H1 (cell line): ENCODE results near the gene WDR19. TPM values are rescaled to one million over a fixed set of nuclear protein-coding genes. Genes with fewer than 3 reads are reported as not detected.
"Not testable (repeated sequence)": the region's sequence is repeated elsewhere in the genome, so short reads cannot be mapped to it uniquely, and the experiment has no call there.

Experiments
- CTCF ChIA-PET: fragments of 300-600 bp; sonication (Branson Sonifier 250); formaldehyde crosslinking; loops from one replicate; lab custom pipeline; 2021; ENCODE audit not compliant: partially characterized antibody; lab: Charles Lee
- POLR2A ChIA-PET: fragments of 300-600 bp; sonication (Branson Sonifier 250); formaldehyde crosslinking; loops from one replicate; lab custom pipeline; 2021; ENCODE audit warnings: inconsistent platforms; ENCODE audit not compliant: partially characterized antibody; lab: Charles Lee
- DNase-seq, 2 experiments: peaks; one replicate each; pipeline versions ENCODE4 v3.0.0 to v3.0.0-alpha.2; 2010 to 2022; ENCODE audit warnings: low spot score in 2 of 2, low read depth in 1 of 2, mixed read lengths in 1 of 2
- FAIRE-seq: peaks from 2 replicates; lab custom pipeline; 2011; peaks lifted over from hg19 to GRCh38; lab: Jason Lieb, UNC
- H2AFZ ChIP-seq: 2 replicates; pipeline ENCODE4 v1.8.1; 2012; ENCODE audit warnings: low read length, inconsistent platforms
- H2AK5ac ChIP-seq: 2 replicates; pipeline ENCODE4 v1.6.1; 2013; ENCODE audit warnings: low read depth, low read length
- H2BK120ac ChIP-seq: replicated peaks from 2 replicates; pipeline ENCODE3; 2013; ENCODE audit warnings: low read depth, low read length, inconsistent platforms
- H2BK12ac ChIP-seq: 2 replicates; pipeline ENCODE4 v1.6.1; 2013; ENCODE audit warnings: low read depth, low read length
- H2BK15ac ChIP-seq: 2 replicates; pipeline ENCODE4 v1.6.1; 2013; ENCODE audit warnings: low read length
- H2BK20ac ChIP-seq: 2 replicates; pipeline ENCODE4 v1.6.1; 2013; ENCODE audit warnings: low read length
- H2BK5ac ChIP-seq: 2 replicates; pipeline ENCODE4 v1.6.1; 2013; ENCODE audit warnings: low read depth, low read length
- H3K14ac ChIP-seq: 2 replicates; pipeline ENCODE4 v1.6.1; 2013; ENCODE audit warnings: inconsistent platforms; ENCODE audit not compliant: insufficient read length
- H3K18ac ChIP-seq: 2 replicates; pipeline ENCODE4 v1.6.1; 2013; ENCODE audit warnings: low read length; ENCODE audit errors: extremely low read depth
- H3K23ac ChIP-seq: 2 replicates; pipeline ENCODE4 v1.6.1; 2013; ENCODE audit warnings: inconsistent platforms; ENCODE audit not compliant: insufficient read length
- H3K23me2 ChIP-seq: 2 replicates; pipeline ENCODE4 v1.6.1; 2013; ENCODE audit warnings: low read depth, low read length
- H3K27ac ChIP-seq: 2 replicates; pipeline ENCODE4 v1.6.1; 2011; ENCODE audit warnings: low read depth, low read length, inconsistent platforms
- H3K27me3 ChIP-seq, 4 experiments: replicated peaks in 1 of 4; 1 replicate in 1 of 4; 2 replicates in 3 of 4; pipeline versions ENCODE4 v1.6.1 to v1.8.1; 2011 to 2013; ENCODE audit warnings: low read length in 3 of 4, mild to moderate bottlenecking in 3 of 4, inconsistent platforms in 2 of 4, mixed read lengths in 2 of 4, moderate library complexity in 1 of 4; ENCODE audit not compliant: control insufficient read depth in 3 of 4, insufficient read depth in 3 of 4; ENCODE audit errors: extremely low read depth in 1 of 4
- H3K36me3 ChIP-seq, 4 experiments: 2 replicates each; pipeline versions ENCODE4 v1.6.1 to v1.8.1; 2011 to 2013; ENCODE audit warnings: mild to moderate bottlenecking in 4 of 4, low read length in 3 of 4, moderate library complexity in 2 of 4, control low read depth in 1 of 4, inconsistent platforms in 1 of 4; ENCODE audit not compliant: insufficient read depth in 4 of 4, control insufficient read depth in 2 of 4
- H3K4ac ChIP-seq: replicated peaks from 2 replicates; pipeline ENCODE3; 2013; ENCODE audit warnings: low read length, low read depth, mixed read lengths, inconsistent platforms; ENCODE audit not compliant: insufficient read length
- H3K4me1 ChIP-seq, 4 experiments: replicated peaks in 1 of 4; 1 replicate in 1 of 4; 2 replicates in 3 of 4; pipeline versions ENCODE4 v1.6.1 to v1.8.1; 2011 to 2013; ENCODE audit warnings: low read length in 3 of 4, inconsistent platforms in 2 of 4, mixed read lengths in 1 of 4; ENCODE audit not compliant: insufficient read depth in 4 of 4, control insufficient read depth in 3 of 4
- H3K4me2 ChIP-seq, 2 experiments: 2 replicates each; pipeline versions ENCODE4 v1.6.1 to v1.8.1; 2011 to 2013; ENCODE audit warnings: low read depth in 2 of 2, low read length in 2 of 2, control low read depth in 1 of 2, inconsistent platforms in 1 of 2, mild to moderate bottlenecking in 1 of 2; ENCODE audit not compliant: insufficient read depth in 1 of 2
- H3K4me3 ChIP-seq, 4 experiments: fragments of 200-600, 300-600 bp in 1 of 4; sonication (generic), shearing (Covaris generic), sonication (Bioruptor Twin) in 1 of 4; 2 replicates each; pipeline versions ENCODE4 v1.5.1 to v1.8.1; 2011 to 2016; ENCODE audit warnings: low read length in 4 of 4, low read depth in 3 of 4, control low read depth in 2 of 4, inconsistent platforms in 2 of 4, mild to moderate bottlenecking in 2 of 4, mixed read lengths in 1 of 4, moderate library complexity in 1 of 4; ENCODE audit not compliant: insufficient read depth in 2 of 4; ENCODE audit errors: extremely low read depth in 1 of 4
- H3K56ac ChIP-seq: replicated peaks from 2 replicates; pipeline ENCODE3; 2013; ENCODE audit warnings: low read depth, mild to moderate bottlenecking, mixed read lengths, low read length, inconsistent platforms; ENCODE audit not compliant: insufficient read length
- H3K79me1 ChIP-seq: 2 replicates; pipeline ENCODE4 v1.6.1; 2013; ENCODE audit warnings: low read depth, low read length, control low read depth
- H3K79me2 ChIP-seq, 2 experiments: 2 replicates each; pipeline versions ENCODE4 v1.6.1 to v1.8.1; 2012 to 2013; ENCODE audit warnings: low read length in 2 of 2, mild to moderate bottlenecking in 2 of 2, inconsistent platforms in 1 of 2; ENCODE audit not compliant: insufficient read depth in 2 of 2, control insufficient read depth in 1 of 2
- H3K9ac ChIP-seq, 4 experiments: replicated peaks in 1 of 4; 1 replicate in 1 of 4; 2 replicates in 3 of 4; pipeline versions ENCODE4 v1.6.1 to v1.8.1; 2011 to 2013; ENCODE audit warnings: low read depth in 3 of 4, low read length in 3 of 4, control low read depth in 2 of 4, mild to moderate bottlenecking in 2 of 4, moderate library complexity in 2 of 4, inconsistent platforms in 1 of 4; ENCODE audit errors: extremely low read depth in 1 of 4
- H3K9me3 ChIP-seq, 2 experiments: 2 replicates each; pipeline versions ENCODE4 v1.6.1 to v1.8.1; 2012 to 2013; ENCODE audit warnings: mild to moderate bottlenecking in 2 of 2, moderate library complexity in 2 of 2, control low read depth in 1 of 2, inconsistent platforms in 1 of 2, low read depth in 1 of 2, low read length in 1 of 2, mixed read lengths in 1 of 2; ENCODE audit not compliant: insufficient read depth in 2 of 2
- H4K20me1 ChIP-seq, 2 experiments: replicated peaks in 1 of 2; 2 replicates each; pipeline versions ENCODE3 to v1.8.1; 2011 to 2013; ENCODE audit warnings: inconsistent platforms in 2 of 2, low read length in 2 of 2, mild to moderate bottlenecking in 1 of 2; ENCODE audit not compliant: insufficient read depth in 2 of 2, control insufficient read depth in 1 of 2
- H4K5ac ChIP-seq: 2 replicates; pipeline ENCODE4 v1.6.1; 2013; ENCODE audit warnings: low read length, low read depth, mixed read lengths, inconsistent platforms; ENCODE audit not compliant: insufficient read length
- H4K8ac ChIP-seq: 2 replicates; pipeline ENCODE4 v1.8.0; 2013; ENCODE audit warnings: mild to moderate bottlenecking, moderate library complexity, low read length, inconsistent platforms; ENCODE audit not compliant: insufficient read depth; ENCODE audit errors: extremely low read depth
- H4K91ac ChIP-seq: replicated peaks from 2 replicates; pipeline ENCODE3; 2013; ENCODE audit warnings: low read length, mixed read lengths, inconsistent platforms; ENCODE audit not compliant: insufficient read length
- WGBS, 2 experiments: shearing (Covaris generic) in 1 of 2; methylation state at CpG; one replicate each; pipeline versions ENCODE4 v1.1.6 to v1.1.7; 2013 to 2015; ENCODE audit warnings: low lambda C conversion rate in 2 of 2, mixed read lengths in 2 of 2, inconsistent platforms in 1 of 2, low coverage in 1 of 2, missing lambda C conversion rate in 1 of 2; ENCODE audit not compliant: insufficient replicate concordance in 2 of 2, insufficient coverage in 1 of 2, insufficient read length in 1 of 2; ENCODE audit errors: extremely low coverage in 1 of 2, missing lambda C conversion rate in 1 of 2; 5-methylcytosine and 5-hydroxymethylcytosine counted together
- polyA plus RNA-seq, 7 experiments: library from polyadenylated mRNA; depleted of rRNA in 3 of 7; stranded (reverse) in 5 of 7; unstranded in 2 of 7; fragments of >200 nt in 5 of 7; fragments of 200-250 nt in 2 of 7; gene quantifications; 1 replicate in 5 of 7; 2 replicates in 1 of 7; 4 replicates in 1 of 7; pipeline versions ENCODE4 v1.2.1 to v1.2.3, GENCODE V29; 2011 to 2013; ENCODE audit warnings: missing spikeins in 2 of 7, mixed read lengths in 2 of 7
- total RNA-seq: library from RNA; stranded (reverse); fragmentation: NEBNext Ultra II Directional; extraction: Animal tissue kit (Norgen Biotek cat#: 25700); gene quantifications from 2 replicates; pipeline ENCODE4 v1.2.1, GENCODE V29; 2021

The WDR19 gene
- total and polyA plus RNA-seq, 2 of the 8 experiments (the other 6 are each of a cell fraction or from before 2014, with no cell fraction given): 22.2 to 23.3 TPM

- 89% methylated on average over 6 of the region's 6 CpGs; no CpG with 5 or more reads in 1 of the 2 experiments for WGBS, 2 experiments
- H2BK20ac ChIP-seq, H3K4me1 ChIP-seq, H2BK15ac ChIP-seq, H3K4ac ChIP-seq, H3K27ac ChIP-seq, H2BK12ac ChIP-seq, H3K4me3 ChIP-seq, H2AK5ac ChIP-seq, H4K8ac ChIP-seq, H4K5ac ChIP-seq, H4K91ac ChIP-seq, H3K79me2 ChIP-seq, H3K9me3 ChIP-seq, H3K79me1 ChIP-seq, H3K14ac ChIP-seq, H3K27me3 ChIP-seq, H2AFZ ChIP-seq, FAIRE-seq, H3K56ac ChIP-seq, H3K18ac ChIP-seq, H2BK5ac ChIP-seq, H3K23me2 ChIP-seq, H3K9ac ChIP-seq, H3K23ac ChIP-seq, DNase-seq, H4K20me1 ChIP-seq, H2BK120ac ChIP-seq, POLR2A ChIA-PET, H3K4me2 ChIP-seq: not testable (repeated sequence)
- H3K36me3 ChIP-seq: peaks cover 3 to 28% (median 5%) of the 10 kb centered on the region in 4 experiments; a peak in 5 of 8 replicates
- CTCF ChIA-PET: interaction anchor here (1.0 kb wide), 1 partner anchor 384 kb away, joined by 3 read pairs; no protein-coding TSS in a partner anchor
Observed at GRCh38 chr4:39277661-39278060, 95.3 kb downstream of the WDR19 start.
